ENCODE data around the gene C2CD4D.

- TF ChIP-seq CTCF (IDR thresholded peaks at IDR 0.05; ENCODE audit: insufficient read depth, low read length, poor library complexity, severe bottlenecking) (no peak), EZH2phosphoT487 (conservative IDR thresholded peaks at IDR 0.05; ENCODE audit: low read length) (no peak)
These were observed 41.9 kb upstream of the C2CD4D start for GRCh38 chr1:151881479-151881878.

Measured in SU-DHL-6 (cell line).